ENCODE measurements around the gene LRP5.

DNA sequence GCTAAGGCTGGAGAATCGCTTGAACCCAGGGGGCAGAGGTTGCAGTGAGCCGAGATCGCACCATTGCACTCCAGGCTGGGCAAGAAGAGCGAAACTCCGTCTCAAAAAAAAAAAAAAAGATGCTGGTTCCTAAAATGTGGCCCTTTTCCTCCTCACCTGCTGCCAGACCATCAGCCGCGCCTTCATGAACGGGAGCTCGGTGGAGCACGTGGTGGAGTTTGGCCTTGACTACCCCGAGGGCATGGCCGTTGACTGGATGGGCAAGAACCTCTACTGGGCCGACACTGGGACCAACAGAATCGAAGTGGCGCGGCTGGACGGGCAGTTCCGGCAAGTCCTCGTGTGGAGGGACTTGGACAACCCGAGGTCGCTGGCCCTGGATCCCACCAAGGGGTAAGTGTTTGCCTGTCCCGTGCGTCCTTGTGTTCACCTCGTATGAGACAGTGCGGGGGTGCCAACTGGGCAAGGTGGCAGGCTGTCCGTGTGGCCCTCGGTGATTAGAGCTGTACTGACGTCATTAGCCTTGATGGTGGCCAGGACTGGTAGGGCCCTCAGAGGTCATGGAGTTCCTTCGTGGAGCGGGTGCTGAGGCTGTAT lies 97.5 kb downstream of the LRP5 start:
- TF ChIP-seq, protein P1, sequence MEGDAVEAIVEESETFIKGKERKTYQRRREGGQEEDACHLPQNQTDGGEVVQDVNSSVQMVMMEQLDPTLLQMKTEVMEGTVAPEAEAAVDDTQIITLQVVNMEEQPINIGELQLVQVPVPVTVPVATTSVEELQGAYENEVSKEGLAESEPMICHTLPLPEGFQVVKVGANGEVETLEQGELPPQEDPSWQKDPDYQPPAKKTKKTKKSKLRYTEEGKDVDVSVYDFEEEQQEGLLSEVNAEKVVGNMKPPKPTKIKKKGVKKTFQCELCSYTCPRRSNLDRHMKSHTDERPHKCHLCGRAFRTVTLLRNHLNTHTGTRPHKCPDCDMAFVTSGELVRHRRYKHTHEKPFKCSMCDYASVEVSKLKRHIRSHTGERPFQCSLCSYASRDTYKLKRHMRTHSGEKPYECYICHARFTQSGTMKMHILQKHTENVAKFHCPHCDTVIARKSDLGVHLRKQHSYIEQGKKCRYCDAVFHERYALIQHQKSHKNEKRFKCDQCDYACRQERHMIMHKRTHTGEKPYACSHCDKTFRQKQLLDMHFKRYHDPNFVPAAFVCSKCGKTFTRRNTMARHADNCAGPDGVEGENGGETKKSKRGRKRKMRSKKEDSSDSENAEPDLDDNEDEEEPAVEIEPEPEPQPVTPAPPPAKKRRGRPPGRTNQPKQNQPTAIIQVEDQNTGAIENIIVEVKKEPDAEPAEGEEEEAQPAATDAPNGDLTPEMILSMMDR (IDR thresholded peaks at IDR 0.05) = no peak
- no peak for TF ChIP-seq POLR2A (IDR thresholded peaks at IDR 0.05)
